NCI-H2196 treated with DMSO at 0.1 percent for 48 hours (cell line): ENCODE data around the gene SNX20.

Experiments used
- DNase-seq: peaks from one replicate; lab custom pipeline; 2025; ENCODE audit not compliant: unreplicated experiment; lab: John Stamatoyannopoulos, UW

SNX20 gene, protein sequence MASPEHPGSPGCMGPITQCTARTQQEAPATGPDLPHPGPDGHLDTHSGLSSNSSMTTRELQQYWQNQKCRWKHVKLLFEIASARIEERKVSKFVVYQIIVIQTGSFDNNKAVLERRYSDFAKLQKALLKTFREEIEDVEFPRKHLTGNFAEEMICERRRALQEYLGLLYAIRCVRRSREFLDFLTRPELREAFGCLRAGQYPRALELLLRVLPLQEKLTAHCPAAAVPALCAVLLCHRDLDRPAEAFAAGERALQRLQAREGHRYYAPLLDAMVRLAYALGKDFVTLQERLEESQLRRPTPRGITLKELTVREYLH

DNA sequence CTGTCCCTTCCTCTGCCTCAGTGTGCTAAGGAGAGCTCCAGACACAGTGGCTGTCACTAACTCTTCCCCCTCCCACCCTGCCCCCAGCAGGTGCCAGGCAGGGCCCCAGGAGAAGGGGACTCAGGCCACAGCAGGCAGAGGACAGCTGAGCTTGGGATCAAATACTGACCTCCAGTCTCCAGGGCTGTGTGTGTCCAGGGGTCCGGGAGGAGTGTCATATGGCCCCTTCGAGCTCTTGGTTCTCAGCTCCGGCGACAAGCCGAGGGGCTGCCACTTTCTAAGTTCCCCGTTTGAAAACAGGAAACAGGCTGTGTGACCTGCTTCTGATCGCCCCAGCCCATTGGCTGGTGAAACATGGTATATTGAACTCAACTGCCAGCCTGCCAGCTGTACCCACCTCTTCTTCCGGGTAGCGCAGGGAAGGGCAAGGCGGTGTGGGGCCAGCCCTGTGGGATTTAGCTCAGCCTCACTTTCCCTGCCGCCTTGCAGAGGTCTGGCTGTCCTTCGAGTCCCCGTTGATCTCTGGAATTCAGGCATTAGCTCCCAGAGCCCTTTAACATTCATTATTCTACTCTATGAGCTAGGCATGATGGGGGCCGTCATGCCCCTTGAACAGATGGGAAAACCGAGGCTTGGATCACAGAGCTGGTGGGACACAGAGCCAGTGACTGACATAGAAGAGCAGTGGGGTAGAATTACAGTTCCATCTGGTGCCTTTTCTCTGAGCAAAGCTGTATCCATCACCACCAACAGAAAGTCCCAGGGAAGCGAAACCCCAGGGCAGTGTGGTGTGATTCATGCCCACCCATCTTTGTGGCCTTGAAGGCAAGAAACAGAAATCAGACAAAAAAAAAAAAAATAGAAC, at the start of gene SNX20:
SNX20 (minus strand) TSS at position 292 of the 865 bp plus-strand sequence. CDS start 3,786 bp downstream, outside the sequence.
- no peak for DNase-seq

DNA sequence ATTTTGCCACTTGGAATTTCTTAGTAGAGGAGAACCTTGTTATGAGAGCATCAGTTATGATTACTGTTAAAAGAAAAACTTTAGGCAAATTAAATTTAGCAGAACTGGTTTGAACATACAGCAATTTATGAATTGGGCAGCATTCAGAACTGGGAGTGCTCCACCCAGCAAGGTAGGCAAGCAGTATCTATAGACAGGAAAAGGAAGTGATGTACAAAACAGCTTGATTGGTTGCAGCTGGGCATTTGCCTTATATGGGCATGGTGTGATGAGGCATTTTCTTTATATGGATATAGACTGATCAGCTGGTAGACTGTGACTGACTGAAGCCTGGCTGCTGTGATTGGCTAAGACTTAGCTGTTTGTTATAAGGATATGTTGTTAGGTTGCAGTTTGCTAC, 43.2 kb upstream of the SNX20 start:
- no peak for DNase-seq

DNA sequence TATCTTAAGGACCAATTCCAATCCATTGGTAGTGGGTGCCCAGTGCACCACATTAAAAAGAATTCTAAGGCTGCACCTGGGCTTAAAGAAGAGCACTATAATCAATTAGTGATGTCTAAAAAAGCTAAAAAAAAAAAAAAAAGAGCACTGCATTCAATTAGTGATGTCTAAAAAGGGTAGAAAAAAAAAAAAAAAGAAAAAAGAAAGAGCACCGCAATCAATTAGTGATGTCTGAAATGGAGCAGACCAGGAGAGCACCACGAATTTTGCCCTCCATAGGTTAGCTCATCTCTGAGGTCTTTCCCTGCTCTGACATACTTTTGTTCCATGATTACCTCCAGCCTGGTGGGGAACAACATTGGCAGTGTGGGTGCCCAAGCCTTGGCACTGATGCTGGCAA, 41.8 kb upstream of the SNX20 start:
- DNase-seq = no peak

DNA sequence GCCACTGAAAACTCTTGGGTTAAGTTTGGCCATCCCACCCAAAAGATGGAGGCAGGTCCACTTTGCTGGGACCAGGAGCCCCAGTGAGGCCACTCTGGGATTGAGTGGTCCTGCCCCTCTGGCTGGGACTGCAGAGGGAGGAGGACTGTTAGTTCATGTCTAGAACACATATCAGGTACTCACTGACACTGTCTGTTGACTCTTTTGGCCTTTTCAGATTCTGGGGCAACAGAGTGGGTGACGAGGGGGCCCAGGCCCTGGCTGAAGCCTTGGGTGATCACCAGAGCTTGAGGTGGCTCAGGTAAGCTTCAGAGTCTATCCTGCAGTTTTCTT, 41.3 kb upstream of the SNX20 start:
- no peak for DNase-seq

DNA sequence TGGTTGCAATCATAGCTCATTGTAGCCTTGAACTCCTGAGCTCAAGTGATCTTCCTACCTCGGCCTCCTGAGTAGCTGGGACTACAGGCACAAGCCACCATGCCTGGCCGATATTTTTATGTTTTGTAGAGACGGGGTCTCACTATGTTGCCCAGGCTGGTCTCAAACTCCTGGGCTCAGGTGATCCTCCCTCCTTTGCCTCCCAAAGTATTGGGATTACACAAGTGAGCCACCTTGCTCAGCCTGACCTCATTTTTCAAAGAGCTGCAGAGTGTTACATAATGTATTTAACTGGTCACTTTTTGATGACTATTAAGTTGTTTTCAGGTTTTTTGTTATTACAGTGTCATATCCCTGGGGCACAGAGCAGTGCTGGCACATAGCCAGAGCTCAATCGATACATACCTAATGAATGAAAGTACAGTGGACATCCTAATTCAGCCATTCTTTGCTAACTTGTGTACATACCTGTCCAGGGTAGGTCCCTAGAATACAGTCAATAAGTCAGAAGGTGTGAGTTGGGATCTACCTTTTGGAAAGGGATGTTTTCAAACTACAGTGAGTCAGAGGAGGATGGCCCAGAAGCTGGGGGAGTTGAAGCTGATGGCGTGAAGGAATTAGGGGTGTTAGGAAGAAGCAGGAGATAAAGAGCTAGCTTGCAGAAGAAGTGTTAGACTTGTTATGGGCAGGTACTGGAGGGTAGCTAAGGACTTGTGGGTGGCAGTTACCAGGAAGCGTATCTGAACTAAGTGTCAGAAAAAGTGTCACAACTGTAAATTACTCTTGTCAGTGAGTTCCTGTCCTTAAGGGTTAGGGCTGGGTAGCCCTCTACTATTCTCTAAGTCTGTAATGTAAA, 40.7 kb upstream of the SNX20 start:
- no peak for DNase-seq

DNA sequence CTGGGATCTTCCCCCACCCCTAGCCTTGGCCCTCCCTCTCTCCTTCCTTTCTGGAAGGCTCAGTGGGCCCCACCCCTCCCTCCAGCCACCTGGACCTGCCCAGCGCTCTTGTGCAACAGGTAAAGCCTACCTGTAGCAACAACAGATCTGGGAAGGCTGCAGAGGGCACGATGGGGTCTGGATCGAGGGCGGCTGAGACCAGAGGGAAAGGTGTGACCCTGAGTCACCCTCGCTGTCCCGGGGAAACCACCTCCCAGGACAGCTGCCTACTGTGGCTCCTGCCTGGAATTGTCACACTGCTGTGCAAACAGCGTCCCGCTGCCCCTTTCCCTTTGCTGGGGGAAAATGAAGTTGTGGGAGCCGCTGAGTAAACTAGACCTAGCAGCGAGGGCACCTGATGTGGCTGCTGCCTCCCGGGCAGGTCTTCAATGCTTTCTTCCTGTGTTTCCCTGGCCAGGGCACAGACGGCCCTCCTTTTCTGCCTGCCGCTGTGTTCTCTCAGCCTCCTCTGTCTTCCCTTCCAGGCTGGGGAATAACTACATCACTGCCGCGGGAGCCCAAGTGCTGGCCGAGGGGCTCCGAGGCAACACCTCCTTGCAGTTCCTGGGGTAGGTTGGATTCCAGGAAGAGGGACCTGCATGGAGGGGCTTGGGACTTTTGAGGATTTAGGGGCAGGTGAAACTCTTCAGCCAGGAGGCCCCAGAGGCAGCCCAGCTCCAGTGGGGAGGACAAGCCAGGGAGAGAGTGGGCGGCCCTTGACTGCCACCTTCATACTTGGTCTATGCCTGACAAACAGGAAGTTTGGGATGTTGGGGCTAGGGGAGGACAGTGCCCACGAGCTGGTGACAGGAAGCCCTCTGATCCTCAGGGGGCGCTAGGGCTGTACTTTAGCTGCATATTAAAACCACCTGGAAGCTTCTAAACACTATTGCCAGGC, 38.6 kb upstream of the SNX20 start:
- no peak for DNase-seq

DNA sequence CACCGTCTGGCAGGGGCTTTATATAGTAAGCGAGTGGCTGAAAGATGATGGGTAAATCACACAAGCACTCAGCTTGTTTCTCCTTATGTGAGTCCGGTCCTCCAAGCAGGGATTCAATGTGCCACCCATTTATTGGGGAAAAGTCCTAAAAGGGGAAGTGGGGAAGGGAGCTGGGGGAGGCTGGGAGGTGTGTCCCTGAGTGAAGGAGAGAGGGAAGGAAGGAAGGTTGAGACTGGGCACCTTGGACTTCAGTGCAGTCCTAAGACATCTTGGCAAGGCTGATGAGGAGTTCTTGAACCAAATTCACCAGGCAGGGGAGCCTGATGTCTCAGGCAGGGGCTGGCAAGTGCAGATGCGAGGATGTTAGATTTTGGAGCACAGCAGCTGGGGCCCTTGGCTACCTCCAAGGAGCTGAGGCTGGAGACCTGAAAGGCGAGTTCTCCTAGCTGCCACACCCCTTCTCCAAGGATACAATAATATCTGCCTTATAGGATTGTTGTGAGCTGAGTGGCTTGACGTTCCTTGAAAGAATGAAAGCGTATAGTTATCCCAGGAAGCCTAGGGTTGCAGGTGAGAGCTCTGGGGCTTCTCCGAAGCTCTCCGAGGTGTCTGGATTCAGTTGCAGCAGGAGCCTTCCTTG, 37.8 kb upstream of the SNX20 start:
- no peak for DNase-seq

DNA sequence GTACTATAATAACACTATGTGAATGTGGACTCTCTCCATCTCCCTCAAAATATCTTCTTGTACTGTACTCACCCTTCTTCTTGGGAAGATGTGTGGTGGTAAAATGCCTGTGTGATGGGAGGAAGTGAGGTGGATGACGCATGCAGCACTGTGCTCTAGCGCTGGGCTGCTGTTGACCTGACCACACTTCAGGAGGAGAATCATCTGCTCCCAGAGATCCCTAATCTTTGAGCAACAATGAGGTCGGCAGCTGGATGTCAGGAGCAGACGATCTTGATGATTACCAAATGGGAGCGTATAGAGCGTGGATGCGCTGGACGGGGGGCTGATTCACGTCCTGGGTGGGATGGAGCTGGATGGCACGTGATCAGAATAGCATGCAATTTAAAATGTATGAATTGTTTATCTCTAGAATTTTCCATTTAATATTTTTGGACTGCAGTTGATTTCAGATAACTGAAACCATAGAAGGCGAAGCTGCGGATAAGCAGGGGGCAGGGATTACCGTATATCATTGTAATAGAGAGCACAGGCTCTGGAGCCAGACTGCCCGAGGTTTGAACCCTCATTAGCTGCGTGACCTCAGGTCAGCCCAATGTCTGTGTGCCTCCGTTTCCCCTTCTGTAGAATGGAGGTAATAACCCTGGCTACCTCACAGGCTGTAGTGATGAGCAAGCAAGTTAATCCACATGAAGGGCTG, 37.1 kb upstream of the SNX20 start:
- no peak for DNase-seq

DNA sequence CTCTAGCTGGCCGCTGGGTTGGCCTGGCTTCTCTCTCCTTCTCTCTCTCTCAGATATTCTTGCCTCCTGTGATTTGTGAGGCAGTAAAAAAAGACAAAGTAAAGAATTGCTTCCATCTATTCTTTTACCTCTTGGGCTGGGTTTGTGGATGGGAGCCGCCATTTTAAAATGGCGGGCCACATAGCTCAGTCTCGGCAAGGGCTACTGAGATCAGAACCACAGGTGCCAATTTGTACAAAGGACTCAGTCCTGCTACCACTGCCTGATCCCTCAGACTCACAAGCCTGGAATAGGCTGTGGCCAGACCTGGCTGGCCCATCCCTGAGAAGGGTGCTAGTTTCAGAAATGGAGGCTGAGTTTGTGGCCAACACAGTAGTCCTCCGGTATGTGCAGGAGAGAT, 36.4 kb upstream of the SNX20 start:
- no peak for DNase-seq

DNA sequence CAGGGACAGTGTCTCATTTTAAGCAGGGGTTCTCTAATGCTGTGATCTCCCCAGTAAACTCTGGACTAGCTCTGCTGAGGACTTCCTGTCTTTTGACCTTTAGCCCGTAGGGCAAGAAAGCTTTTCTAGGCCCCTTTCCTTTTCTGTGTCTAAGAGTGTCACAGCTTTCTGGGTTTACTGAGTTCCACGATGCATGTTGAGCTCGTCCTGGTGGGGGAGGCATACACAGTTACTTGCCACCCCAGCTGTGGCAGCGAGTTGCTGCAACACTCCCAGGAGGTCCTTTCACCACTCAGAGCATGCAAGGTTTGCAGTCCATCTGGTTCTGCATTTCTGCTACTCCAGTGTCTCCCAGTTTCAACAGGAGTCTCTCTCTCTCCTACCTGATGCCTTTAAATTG, 36.0 kb upstream of the SNX20 start:
- no peak for DNase-seq

DNA sequence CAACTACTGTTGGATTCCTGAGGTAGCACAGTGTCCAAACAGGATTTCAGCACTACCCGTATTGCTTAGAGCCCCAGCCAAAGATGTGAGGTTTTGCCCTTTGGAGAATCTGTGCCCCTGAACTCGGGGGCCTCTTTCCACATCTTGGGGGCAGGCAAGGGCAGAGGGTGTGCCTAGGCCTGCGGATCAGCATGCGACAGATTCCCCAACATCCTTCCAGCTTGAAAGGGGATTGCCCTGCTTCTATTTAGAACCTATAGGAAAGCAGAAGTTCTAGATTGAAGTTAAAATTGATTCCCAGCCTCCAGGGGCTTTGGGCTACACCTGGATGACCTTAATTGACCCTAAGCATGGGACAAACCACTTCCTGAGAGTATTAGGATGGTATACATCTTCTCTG, 31.8 kb upstream of the SNX20 start:
- DNase-seq = no peak

DNA sequence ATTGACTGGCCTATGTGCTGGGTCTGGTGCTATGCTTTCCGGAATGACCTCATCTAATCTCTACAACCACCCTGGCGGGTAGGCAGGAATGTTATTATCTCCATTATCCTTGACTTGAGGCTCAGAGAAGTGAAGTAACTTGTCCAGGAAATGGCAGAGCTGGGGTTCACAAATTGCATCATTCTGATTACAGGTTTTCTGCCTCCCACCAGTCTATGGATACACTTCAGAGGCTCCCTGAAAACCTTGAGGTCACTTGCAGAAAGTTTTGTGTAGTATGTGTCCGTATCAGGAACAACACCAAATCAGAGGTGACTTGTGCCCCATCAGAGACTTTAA, 31.4 kb upstream of the SNX20 start:
- no peak for DNase-seq

DNA sequence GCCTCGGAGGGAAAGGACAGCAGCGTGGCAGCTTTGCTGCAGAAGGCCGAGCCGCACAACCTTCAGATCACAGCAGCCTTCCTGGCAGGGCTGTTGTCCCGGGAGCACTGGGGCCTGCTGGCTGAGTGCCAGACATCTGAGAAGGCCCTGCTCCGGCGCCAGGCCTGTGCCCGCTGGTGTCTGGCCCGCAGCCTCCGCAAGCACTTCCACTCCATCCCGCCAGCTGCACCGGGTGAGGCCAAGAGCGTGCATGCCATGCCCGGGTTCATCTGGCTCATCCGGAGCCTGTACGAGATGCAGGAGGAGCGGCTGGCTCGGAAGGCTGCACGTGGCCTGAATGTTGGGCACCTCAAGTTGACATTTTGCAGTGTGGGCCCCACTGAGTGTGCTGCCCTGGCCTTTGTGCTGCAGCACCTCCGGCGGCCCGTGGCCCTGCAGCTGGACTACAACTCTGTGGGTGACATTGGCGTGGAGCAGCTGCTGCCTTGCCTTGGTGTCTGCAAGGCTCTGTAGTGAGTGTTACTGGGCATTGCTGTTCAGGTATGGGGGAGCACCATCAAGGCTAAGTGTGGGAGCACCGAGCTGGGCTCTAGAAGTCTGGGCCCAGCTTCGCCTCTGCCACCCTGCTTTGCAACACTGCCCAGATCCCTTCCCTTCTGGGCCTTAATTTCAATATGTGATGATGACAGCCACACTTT, 30.9 kb upstream of the SNX20 start:
- no peak for DNase-seq

DNA sequence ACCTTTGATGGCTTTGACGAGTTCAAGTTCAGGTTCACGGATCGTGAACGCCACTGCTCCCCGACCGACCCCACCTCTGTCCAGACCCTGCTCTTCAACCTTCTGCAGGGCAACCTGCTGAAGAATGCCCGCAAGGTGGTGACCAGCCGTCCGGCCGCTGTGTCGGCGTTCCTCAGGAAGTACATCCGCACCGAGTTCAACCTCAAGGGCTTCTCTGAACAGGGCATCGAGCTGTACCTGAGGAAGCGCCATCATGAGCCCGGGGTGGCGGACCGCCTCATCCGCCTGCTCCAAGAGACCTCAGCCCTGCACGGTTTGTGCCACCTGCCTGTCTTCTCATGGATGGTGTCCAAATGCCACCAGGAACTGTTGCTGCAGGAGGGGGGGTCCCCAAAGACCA, 29.9 kb upstream of the SNX20 start:
- DNase-seq = no peak

DNA sequence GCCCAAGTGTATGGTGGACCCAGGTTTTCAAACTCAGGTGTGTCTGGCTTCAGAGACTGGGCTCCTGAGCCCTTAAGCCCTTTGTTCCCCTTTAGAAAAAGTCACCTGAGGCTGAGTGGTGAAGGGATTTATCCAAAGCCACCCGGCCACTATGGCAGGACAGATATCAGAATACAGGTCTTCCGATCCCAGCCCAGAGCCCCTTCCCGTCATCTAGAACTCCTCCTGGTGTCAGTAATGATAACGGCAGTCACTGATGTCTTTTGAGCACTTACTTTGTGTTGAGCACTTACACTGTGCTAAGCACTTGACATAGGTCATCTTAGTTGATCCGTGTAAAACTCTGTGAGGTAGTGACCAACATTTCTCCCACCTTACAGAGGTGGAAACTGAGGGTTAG, 28.9 kb upstream of the SNX20 start:
- no peak for DNase-seq

DNA sequence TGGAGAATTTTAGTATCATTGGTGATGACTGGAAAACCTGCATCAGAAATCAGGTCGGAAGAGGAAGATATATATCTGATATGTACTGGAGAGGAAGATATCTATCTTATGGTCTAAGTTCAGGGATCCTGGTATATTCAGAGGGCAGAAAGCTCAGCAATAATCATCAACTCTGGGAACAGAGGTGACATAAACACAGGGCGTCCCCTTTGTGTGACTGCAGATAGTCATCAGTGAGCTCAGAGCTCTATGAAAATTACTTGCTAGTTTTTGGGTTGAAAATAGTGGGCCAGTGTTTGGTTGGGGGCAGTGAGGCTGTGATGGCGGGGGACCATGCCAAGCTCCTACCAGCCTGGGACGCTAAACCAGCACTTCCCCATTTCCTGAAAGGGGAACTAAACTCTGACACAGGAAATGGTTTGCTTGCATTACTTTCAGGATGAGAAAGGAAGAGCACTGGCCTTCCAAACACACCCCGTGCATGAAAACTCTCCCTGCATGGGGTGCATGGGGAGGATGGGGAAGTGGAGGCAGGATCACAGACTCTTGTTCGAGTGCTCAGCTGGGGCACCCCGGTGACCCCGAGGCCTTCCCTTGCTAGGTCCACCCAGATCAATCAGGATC, 28.1 kb upstream of the SNX20 start:
- no peak for DNase-seq

DNA sequence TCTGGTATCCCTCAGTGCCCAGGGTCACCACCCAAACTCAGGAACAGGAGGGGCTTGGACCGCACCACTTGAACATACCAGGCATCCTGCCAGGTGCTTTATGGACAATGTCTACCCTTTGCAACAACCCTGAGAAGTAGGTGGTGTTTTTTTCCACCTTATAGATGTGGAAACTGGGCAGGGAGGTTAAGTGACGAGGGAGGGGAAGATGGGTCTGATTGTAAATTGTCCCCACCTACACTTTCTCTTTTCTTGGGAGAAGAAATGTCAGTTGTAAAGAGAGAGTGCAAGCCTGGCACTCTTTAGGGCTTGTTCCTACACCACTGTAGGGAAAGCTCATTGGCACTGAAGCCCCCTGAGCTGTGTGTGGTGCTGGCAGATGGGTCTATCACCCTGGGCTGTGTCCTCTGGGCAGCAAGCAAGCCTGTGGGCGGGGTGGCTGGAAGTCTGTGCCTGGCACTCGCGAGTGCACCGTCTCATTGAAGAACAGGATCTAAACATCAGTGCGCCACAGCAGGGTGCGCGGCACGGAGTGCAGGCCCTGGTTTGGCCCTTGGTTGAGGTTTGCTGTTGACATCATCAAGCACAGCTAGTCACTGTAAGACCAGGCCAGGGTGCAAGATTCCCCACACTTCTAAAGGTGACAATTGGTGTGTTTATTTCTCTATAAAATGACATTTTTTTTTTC, 27.4 kb upstream of the SNX20 start:
- DNase-seq = no peak

DNA sequence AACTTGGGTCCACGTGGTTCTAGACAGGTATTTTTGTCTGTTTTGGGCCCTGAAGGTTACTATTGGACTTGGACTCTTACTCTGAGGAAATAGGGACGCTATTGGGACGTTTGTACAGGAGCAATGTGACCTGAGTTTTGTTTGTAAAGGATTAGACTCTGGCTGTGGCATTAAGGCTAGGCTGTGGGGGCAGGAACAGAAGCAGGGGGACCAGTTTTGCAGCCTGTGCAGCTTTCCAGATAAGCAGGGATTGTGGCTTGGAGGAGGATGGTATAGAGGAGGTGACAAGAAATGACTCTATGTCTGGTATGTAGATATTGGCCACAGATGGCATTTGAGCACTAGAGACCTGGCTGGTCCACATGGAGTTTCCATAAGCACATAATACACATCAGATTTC, 25.1 kb upstream of the SNX20 start:
- DNase-seq = no peak
